ENCODE data around the gene NUDT16L1. TPM values are rescaled to one million over a fixed set of nuclear protein-coding genes. Genes with fewer than 3 reads are reported as not detected.

The NUDT16L1 gene
- total and polyA plus RNA-seq, 12 donors, result 16.3 to 99.3 (median 51.6) TPM

GRCh38 chr16:4728676-4729075 lies 35.3 kb downstream of the NUDT16L1 start:
- no peak overlapping the region for H3K27ac ChIP-seq
- peaks cover 0 to 31% of the 10 kb centered on the region in 2 donors for H3K36me3 ChIP-seq (replicated peaks in 1 of 2)
- 94 to 98% (median 95%) methylated on average over 8 of the region's 8 CpGs for WGBS, 4 donors

GRCh38 chr16:4729876-4730275 lies 36.5 kb downstream of the NUDT16L1 start:
- H3K27ac ChIP-seq, result no peak overlapping the region
- no peak overlapping the region for H3K4me3 ChIP-seq
- WGBS, 4 donors, result 95 to 97% (median 96%) methylated on average over 7 to 15 of the region's 15 CpGs
- H3K27me3 ChIP-seq, result no peaks in the 10 kb centered on the region
- TF ChIP-seq POLR2A (IDR thresholded peaks at IDR 0.05) (no peak), CTCF (IDR thresholded peaks at IDR 0.05) (no peak)
- H3K9me3 ChIP-seq (replicated peaks in 1 of 3), result no peaks in the 10 kb centered on the region
- H3K36me3 ChIP-seq (replicated peaks in 1 of 2), result peaks cover 0 to 31% of the 10 kb centered on the region in 2 donors
- DNase-seq, result no peak
- intact Hi-C loops (cut with DNase I), result loop anchor here in 1 of 2 donors (10.0 kb wide), 1 partner anchor 225 kb away; the partner anchor contains the start of gene SEC14L5
- H3K4me1 ChIP-seq (replicated peaks in 1 of 2), result peaks cover 4 to 10% of the 10 kb centered on the region in 2 donors

More at GRCh38 chr16:4728676-4729075, 35.3 kb downstream of the NUDT16L1 start:
- intact Hi-C loops (cut with DNase I), result no loop called here
- DNase-seq, result no peak
- Histone ChIP-seq H3K4me3 (no peak overlapping the region), H3K4me1 (replicated peaks in 1 of 2) (peaks cover 4 to 10% of the 10 kb centered on the region in 2 donors), H3K27me3 (no peaks in the 10 kb centered on the region), H3K9me3 (replicated peaks in 1 of 3) (no peaks in the 10 kb centered on the region)
- no peak for TF ChIP-seq CTCF (IDR thresholded peaks at IDR 0.05)
- no peak for TF ChIP-seq POLR2A (IDR thresholded peaks at IDR 0.05)

GRCh38 chr16:4733211-4733742 lies 39.9 kb downstream of the NUDT16L1 start:
- H3K27ac ChIP-seq, result peak overlapping the region in 1 of 5 donors; percentile 27
- DNase-seq, result no peak
- 30 to 38% (median 32%) methylated on average over 15 to 17 of the region's 17 CpGs for whole genome bisulfite sequencing, 4 donors
- H3K4me3 ChIP-seq, result peak overlapping the region in 2 of 4 donors; percentile 79 to 100
- peaks cover 4 to 10% of the 10 kb centered on the region in 2 donors for H3K4me1 ChIP-seq (replicated peaks in 1 of 2)
- intact Hi-C loops (cut with DNase I), result loop anchor here in 1 of 2 donors (10.0 kb wide), 1 partner anchor 222 kb away; the partner anchor contains the start of gene SEC14L5
- no peaks in the 10 kb centered on the region for H3K9me3 ChIP-seq (replicated peaks in 1 of 3)
- H3K27me3 ChIP-seq, result no peaks in the 10 kb centered on the region
- peaks cover 0 to 18% of the 10 kb centered on the region in 2 donors for H3K36me3 ChIP-seq (replicated peaks in 1 of 2)
- TF ChIP-seq CTCF (IDR thresholded peaks at IDR 0.05) (no peak), POLR2A (IDR thresholded peaks at IDR 0.05) (no peak)

- no peak for TF ChIP-seq CTCF (IDR thresholded peaks at IDR 0.05)
- TF ChIP-seq POLR2A (IDR thresholded peaks at IDR 0.05), result no peak
- Histone ChIP-seq H3K4me3 (peak overlapping the region in 3 of 4 donors; percentile 62 to 100 (median 79)), H3K36me3 (replicated peaks in 1 of 2) (peaks cover 0 to 16% of the 10 kb centered on the region in 2 donors), H3K4me1 (replicated peaks in 1 of 2) (peaks cover 4 to 10% of the 10 kb centered on the region in 2 donors), H3K27me3 (no peaks in the 10 kb centered on the region), H3K9me3 (replicated peaks in 1 of 3) (no peaks in the 10 kb centered on the region), H3K27ac (peak overlapping the region in 2 of 5 donors; percentile 27 to 87)
- 0 to 1% (median 1%) methylated on average over 14 to 19 of the region's 19 CpGs for WGBS, 4 donors
- intact Hi-C loops (cut with DNase I), result loop anchor here in 1 of 2 donors (10.0 kb wide), 1 partner anchor 221 kb away; the partner anchor contains the start of gene SEC14L5
- peak in 2 of 7 donors; percentile 27 to 63 for DNase-seq
Measured at GRCh38 chr16:4733747-4734062, 40.3 kb downstream of the NUDT16L1 start.

Measured in adrenal gland (tissue), 12 donors.